ENCODE results near the gene LHFPL4.
"Not testable (repeated sequence)": the region's sequence is repeated elsewhere in the genome, so short reads cannot be mapped to it uniquely, and the experiment has no call there.

The LHFPL4 gene

DNA sequence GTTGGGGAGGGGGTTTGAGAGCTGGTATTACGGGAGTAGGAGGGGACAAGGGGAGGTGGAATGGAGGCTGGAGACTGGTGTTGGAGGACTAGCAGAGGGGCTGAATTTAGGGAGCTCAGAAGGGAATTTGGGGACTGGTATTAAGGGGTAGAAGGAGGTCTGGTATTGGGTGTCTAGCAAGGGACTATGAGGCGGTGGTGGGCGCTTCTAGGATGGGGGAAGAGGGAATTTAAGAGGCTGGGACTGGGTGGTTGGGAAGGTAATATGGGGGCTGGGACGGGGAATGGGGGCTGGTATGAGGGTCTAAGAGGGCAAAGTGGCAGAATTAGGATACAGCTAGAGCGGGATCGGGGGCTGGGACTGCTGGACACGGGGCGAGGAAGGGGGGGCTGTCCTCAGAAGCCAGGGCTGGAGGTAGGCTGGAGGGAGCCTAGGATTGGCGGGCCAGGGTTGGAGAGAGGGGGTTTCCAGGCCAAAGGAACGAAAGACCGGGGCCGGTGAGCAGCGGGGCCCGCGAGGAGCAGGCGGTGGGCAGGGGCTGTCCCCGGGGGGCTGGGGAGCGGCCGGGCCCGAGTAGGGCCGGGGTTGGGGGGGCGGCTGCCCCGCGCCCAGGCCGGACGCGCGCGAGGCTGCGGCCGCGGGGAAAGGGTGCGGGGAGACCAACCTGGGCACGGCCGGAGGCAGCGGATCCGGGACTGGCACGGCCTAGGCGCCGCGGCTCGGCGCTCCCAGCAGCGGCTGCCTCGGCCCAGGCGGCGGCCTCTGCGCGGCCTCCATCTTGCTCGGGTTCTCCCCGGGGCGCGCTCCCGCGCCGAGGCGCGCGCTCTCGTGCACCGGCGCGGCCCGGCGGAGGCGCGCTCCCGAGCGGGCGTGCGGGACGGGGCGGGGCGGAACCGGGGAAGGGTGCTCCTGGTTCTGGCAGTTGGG lies at the start of gene LHFPL4:
Gene LHFPL4 (minus strand): TSS at position 802 of the 927 bp plus-strand sequence. CDS start 1,143 bp downstream, outside the sequence.
- no peak for DNase-seq

DNA sequence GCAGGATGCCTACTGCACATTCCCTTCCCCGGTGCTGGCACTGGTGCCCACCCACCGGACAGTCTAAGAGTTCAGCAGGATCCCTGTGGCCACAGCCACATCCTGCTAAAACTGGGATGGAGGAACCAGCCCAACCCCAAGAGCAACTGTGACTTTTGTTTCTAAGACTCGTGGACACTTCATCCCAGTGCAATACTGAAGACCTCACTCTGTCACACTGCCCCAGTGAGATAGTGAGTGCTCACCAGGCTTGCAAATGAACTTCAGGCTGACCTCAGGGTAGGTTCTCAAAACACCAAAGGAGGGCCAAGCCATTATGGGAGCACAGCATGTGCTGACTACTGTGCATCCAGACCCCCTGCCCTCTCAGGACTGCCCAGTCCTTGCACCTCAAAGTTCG lies 49.0 kb upstream of the LHFPL4 start:
- DNase-seq = no peak

GRCh38 chr3:9601006-9601581 lies 47.5 kb upstream of the LHFPL4 start:
- DNase-seq = not testable (repeated sequence)

GRCh38 chr3:9600597-9600996 lies 47.0 kb upstream of the LHFPL4 start:
- DNase-seq = no peak

DNA sequence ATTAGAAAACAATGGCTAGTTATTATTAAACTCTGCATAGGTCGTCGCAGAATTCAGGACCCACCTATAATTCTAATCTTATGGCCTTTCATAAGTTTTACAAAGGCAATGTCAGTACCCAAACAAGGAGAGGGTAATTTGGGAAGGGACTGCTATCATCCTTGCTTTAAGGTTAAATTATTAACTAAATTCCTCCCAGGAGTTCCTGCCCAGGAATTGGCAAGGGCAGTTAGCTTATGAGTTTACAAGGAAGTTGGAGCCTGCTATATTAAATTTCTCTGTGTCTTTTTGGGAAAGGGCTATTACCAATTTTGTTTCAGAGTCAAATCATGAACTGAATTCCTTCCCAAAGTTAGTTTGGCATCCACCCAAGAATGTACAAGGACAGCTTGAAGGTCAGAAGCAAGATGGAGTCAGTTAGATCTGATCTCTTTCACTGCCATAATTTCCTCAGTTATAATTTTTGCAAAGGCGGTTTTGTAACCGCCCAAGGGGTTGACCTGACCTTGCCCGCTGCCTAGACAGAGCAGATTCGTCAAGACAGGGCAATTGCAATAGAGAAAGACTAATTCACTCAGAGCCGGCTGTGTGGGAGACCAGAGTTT lies 45.3 kb upstream of the LHFPL4 start:
- no peak for DNase-seq

- DNase-seq = no peak
Measured at GRCh38 chr3:9595877-9596276, 42.3 kb upstream of the LHFPL4 start.

GRCh38 chr3:9591781-9592180 lies 38.2 kb upstream of the LHFPL4 start:
- not testable (repeated sequence) for DNase-seq

DNA sequence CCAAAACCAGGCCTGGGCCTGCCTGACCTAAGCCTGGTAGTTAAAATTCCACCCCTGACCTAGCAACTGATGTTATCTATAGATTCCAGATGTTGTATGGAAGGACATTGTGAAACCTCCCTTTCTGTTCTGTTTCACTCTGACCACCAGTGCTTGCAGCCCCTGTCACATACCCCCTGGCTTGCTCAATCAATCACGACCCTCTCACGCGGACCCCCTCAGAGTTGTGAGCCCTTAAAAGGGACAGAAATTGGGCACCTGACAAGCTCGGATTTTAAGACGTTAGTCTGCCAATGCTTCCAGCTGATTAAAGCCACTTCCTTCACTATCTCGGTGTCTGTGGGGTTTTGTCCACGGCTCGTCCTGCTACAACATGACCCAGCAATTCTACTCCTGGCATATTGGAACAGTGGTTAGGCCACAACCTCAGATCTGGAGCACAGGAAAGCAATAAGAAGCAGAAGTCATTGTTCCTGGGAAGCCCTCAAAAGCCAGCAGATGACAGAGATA lies 36.7 kb upstream of the LHFPL4 start:
- no peak for DNase-seq

GRCh38 chr3:9583792-9584191 lies 30.2 kb upstream of the LHFPL4 start:
- DNase-seq = no peak

DNA sequence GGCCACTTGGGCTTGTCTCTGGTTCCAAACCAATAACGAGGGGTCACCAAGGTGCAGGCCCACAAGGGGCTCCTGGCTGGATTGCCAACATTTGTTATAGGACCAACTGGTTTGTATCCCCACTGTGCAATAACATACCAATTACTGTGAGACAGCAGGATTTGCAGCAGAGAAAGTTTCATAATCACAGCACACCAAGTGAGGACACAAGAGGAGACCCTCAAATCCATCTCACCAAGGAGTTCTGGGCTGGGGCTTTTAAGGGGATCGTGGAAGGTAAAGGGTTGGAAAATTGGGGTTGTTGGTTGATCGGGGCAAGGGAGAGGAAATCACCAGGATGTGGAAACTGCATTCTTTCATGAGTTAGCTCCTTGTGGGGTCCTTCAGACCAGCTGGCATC lies 29.7 kb upstream of the LHFPL4 start:
- no peak for DNase-seq

GRCh38 chr3:9582332-9582731 lies 28.7 kb upstream of the LHFPL4 start:
- no peak for DNase-seq

DNA sequence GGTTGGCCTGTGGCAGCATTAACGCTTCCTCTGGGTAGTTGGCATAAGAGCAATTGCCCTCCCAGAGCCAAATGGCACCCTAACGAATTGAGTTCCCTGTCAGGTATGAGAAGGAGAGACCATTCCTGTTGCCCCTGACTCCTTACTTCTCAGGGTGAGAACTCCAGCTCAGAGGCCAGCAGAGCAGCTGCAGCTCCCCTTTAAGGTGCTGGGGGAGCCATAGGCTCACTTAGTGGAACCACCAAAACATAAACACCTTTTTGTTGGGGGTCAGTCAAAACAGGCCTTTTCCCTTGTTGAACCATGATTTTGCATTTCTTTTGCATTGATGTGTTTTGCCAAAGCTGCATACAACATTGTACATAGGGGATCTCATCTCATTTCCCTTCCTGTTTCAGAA lies 28.1 kb upstream of the LHFPL4 start:
- DNase-seq = no peak

- DNase-seq = no peak
Measured at GRCh38 chr3:9569054-9569453, 15.4 kb upstream of the LHFPL4 start.

DNA sequence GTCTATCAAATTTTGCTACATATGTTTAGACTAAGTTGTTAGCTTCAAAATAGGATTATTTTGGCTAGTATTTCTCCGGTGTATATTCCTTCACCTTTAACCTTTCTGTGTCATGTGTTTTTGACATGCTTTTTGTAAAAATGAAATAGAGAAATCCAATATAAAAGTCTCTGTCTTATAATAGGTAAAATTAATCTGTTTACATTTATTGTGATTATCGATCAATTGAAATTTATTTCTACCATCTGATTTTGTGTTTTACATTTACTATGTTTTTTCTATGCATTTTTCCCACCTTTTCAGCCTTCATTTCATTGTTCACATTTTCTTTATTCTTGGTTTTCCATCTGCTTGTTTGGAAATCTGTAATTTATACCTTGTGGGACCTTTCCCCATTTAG lies 11.7 kb upstream of the LHFPL4 start:
- DNase-seq = no peak

GRCh38 chr3:9563851-9564250 lies 10.2 kb upstream of the LHFPL4 start:
- DNase-seq = no peak

DNA sequence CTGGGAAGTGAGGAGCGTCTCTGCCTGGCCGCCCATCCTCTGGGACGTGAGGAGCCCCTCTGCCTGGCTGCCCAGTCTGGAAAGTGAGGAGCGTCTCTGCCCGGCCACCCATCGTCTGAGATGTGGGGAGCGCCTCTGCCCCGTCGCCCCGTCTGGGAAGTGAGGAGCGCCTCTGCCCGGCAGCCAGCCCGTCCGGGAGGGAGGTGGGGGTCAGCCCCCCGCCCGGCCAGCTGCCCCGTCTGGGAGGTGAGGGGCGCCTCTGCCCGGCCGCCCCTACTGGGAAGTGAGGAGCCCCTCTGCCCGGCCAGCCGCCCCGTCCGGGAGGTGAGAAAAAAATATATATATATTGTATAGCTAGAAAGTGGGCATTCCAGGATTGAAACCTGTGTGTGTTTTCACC lies 6.4 kb upstream of the LHFPL4 start:
- DNase-seq = not testable (repeated sequence)

DNA sequence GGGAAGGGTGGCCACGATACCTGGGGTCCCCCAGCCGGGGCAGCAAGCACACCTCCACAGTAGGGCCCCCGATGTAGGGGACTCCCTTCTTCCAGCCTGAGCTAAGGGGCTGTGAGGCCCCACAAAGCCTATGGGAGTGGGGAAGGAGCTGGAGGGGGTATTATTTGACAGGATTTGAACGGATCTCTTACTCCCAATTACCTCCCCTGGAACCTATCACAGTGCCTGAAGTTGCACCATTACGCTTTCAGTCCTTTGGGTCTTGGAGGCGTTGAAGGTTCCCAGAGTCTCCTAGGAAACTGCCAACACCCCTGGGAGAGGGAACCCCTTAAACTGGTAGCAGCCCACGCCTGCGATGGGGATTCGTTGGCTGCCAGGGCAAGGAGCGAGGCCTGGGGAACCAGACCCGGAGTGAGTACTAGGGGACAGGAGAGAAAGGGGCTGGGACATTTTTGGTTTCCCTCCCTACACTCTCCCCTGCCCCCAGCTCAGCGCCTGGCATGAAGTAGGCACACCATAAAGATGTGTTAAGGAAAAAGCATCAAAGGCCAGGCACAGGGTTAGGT lies 409 bp upstream of the LHFPL4 start:
- no peak for DNase-seq

DNA sequence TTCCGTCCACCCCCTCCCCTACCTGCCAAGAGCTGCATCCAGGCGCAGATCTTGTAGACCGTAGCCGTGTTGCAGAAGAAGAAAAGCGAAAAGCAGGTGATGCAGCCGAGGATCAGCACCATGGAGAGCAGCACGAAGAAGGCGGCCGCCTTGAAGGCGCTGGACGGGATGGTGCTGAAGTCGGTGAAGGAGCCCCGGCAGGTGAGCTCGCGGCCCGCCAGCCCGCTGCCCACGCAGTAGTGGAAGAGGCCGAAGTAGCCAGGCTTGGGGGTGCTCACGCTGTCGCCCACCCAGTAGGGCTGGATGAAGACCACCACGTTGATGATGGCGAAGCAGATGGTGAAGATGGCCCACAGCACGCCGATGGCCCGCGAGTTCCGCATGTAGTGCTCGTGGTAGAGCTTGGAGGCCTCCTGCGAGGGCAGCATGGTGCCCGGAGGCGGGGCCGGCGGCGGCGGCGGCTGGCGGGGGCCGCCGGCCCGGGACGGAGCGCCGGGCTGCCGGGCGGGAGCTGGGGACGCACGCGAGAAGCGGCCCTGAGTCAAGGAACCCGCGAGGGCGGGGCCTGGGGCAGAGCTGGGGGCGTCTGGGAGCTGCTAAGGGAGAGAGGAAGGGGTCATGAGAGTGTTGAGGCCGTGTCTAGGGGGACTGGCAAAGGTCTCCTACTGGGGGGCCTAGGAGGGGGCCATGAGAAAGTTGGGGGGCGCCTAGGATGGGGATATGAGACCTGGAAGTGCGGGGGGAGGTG lies 1.2 kb downstream of the LHFPL4 start:
- DNase-seq = no peak

DNA sequence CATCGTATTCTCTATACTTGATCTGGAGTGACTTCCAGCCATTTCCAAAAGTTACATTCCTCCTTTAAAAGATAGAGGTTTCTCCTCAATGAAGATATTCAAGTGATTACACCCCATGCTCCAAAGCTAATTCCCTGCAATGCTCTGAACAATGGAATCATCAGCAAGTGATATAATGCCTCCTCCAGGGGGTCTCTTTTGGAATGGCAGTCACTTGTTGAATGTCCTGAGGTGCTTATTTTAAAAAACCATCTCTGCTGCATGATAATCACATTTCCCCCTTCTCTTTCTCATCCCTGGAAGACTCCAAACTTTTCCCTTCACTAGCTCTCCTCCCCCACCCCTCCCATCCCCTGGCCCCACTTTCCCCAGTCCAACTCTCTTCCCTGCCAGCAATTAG lies 2.6 kb downstream of the LHFPL4 start:
- DNase-seq = no peak

DNA sequence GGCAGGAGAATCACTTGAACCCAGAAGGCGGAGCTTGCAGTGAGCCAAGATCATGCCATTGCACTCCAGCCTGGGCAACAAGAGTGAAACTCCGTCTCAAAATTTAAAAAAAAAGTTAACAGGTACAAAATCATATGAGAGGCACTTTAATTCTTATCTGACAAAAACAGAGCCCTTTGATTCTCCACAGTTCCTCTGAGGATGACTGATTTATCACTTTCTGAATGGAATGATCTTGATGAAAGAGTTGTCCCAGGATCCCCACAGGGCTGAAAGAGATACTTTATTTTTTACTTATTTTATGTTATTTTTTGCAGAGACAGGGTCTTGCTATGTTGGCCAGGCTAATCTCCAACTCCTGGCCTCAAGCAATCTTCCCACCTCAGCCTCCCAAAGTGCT lies 4.0 kb downstream of the LHFPL4 start:
- no peak for DNase-seq

- DNase-seq = no peak
Measured at GRCh38 chr3:9548991-9549390, 4.6 kb downstream of the LHFPL4 start.

GRCh38 chr3:9542182-9542581 lies 11.4 kb downstream of the LHFPL4 start:
- DNase-seq = no peak

DNA sequence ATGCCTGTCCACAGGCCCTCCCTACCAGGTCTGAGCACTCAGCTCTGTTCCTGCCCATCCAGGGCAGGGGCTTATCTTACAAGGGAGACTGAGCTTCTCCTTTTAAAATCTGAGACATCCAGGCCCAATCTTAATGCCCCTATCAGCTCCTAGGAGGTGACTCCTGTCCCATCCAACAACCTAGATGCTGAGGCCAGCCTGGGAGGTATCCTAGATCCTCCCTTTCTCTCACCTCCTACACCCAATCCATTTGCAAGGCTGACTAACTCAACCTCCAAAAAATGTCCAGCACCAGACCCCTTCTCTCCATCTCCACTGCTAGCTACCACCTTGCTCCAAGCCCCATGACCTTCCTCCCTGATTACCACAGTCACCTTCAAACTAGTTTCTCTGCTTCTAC lies 17.4 kb downstream of the LHFPL4 start:
- DNase-seq = no peak

All from CD4-positive, alpha-beta T cell treated with Interleukin-10 for 1 hour (primary cell).